IMR-90 (cell line): Measurements from ENCODE around the gene NLRC3. TPM values are rescaled to one million over a fixed set of nuclear protein-coding genes. Genes with fewer than 3 reads are reported as not detected.

Source experiments
- ATAC-seq: fragments of 200-7000 bp; cut with Tn5 transposase; 2 replicates; pipeline ENCODE4 v1.9.1; 2020; ENCODE audit warnings: low read depth, mild to moderate bottlenecking, moderate library complexity
- BruUV-seq: library from RNA; stranded (reverse); fragments of 400-500 nt; replicated peaks from 2 replicates; lab custom pipeline; 2021; lab: Mats Ljungman, UMichigan
- CTCF ChIA-PET: fragments of 300-600 bp; formaldehyde crosslinking; extraction: SDS; loops from one replicate; lab custom pipeline; 2021; ENCODE audit warnings: antibody characterized with exemption; lab: Yijun Ruan, JAX
- POLR2A ChIA-PET: fragments of 300-600 bp; sonication (Branson Sonifier 250); formaldehyde crosslinking; loops from one replicate; lab custom pipeline; 2022; ENCODE audit warnings: antibody characterized with exemption; ENCODE audit not compliant: unreplicated experiment; lab: Charles Lee
- DNase-seq: peaks from one replicate; pipeline ENCODE4 v3.0.0; 2013
- H2AFZ ChIP-seq: replicated peaks from 2 replicates; pipeline ENCODE3; 2013; ENCODE audit warnings: low read length, mild to moderate bottlenecking; ENCODE audit not compliant: poor library complexity
- H2AK5ac ChIP-seq: 2 replicates; pipeline ENCODE4 v1.6.1; 2013; ENCODE audit warnings: low read depth, low read length, inconsistent platforms
- H2AK9ac ChIP-seq: replicated peaks from 2 replicates; pipeline ENCODE3; 2013; ENCODE audit warnings: mild to moderate bottlenecking, low read depth, low read length, moderate library complexity; ENCODE audit not compliant: poor library complexity
- H2BK120ac ChIP-seq: 2 replicates; pipeline ENCODE4 v1.6.1; 2013; ENCODE audit warnings: low read depth, low read length, inconsistent platforms
- H2BK15ac ChIP-seq: 3 replicates; pipeline ENCODE4 v1.6.1; 2013; ENCODE audit warnings: low read depth, low read length, inconsistent platforms
- H2BK20ac ChIP-seq: 2 replicates; pipeline ENCODE4 v1.6.1; 2013; ENCODE audit warnings: low read depth, mild to moderate bottlenecking, inconsistent platforms, low read length, moderate library complexity
- H2BK5ac ChIP-seq: 2 replicates; pipeline ENCODE4 v1.6.1; 2013; ENCODE audit warnings: mild to moderate bottlenecking, low read depth, low read length, inconsistent platforms; ENCODE audit not compliant: poor library complexity, severe bottlenecking
- H3K14ac ChIP-seq: replicated peaks from 2 replicates; pipeline ENCODE4 v1.6.1; 2013; ENCODE audit warnings: low read depth, low read length, inconsistent platforms
- H3K18ac ChIP-seq: 2 replicates; pipeline ENCODE4 v1.6.1; 2013; ENCODE audit warnings: low read depth, low read length, control low read depth
- H3K23ac ChIP-seq: 2 replicates; pipeline ENCODE4 v1.6.1; 2013; ENCODE audit warnings: low read depth, low read length, inconsistent platforms
- H3K27ac ChIP-seq: 2 replicates; pipeline ENCODE4 v1.5.1; 2013; ENCODE audit warnings: mild to moderate bottlenecking, control low read depth, low read length; ENCODE audit not compliant: insufficient read depth
- H3K27me3 ChIP-seq: 2 replicates; pipeline ENCODE4 v1.6.1; 2013; ENCODE audit warnings: low read length; ENCODE audit not compliant: control insufficient read depth, insufficient read depth
- H3K36me3 ChIP-seq: 2 replicates; pipeline ENCODE4 v1.6.1; 2013; ENCODE audit warnings: low read length, mixed read lengths; ENCODE audit not compliant: control insufficient read depth, insufficient read depth
- H3K4ac ChIP-seq: 2 replicates; pipeline ENCODE4 v1.6.1; 2013; ENCODE audit warnings: low read depth, low read length, inconsistent platforms
- H3K4me1 ChIP-seq: 2 replicates; pipeline ENCODE4 v1.6.1; 2013; ENCODE audit warnings: low read length, mixed read lengths; ENCODE audit not compliant: control insufficient read depth, insufficient read depth
- H3K4me2 ChIP-seq: 2 replicates; pipeline ENCODE4 v1.6.1; 2013; ENCODE audit warnings: low read depth, mild to moderate bottlenecking, control low read depth, low read length, moderate library complexity
- H3K4me3 ChIP-seq: 2 replicates; pipeline ENCODE4 v1.5.1; 2013; ENCODE audit warnings: low read depth, mild to moderate bottlenecking, control low read depth, low read length, moderate library complexity; ENCODE audit not compliant: insufficient read depth
- H3K56ac ChIP-seq: 2 replicates; pipeline ENCODE4 v1.6.1; 2013; ENCODE audit warnings: low read length, inconsistent platforms; ENCODE audit not compliant: insufficient read depth; ENCODE audit errors: extremely low read depth
- H3K79me1 ChIP-seq, 2 experiments: 2 replicates each; pipeline ENCODE4 v1.6.1; 2013; ENCODE audit warnings: low read length in 2 of 2, inconsistent platforms in 1 of 2, low read depth in 1 of 2
- H3K9ac ChIP-seq: 2 replicates; pipeline ENCODE4 v1.6.1; 2013; ENCODE audit warnings: low read depth, low read length, control low read depth
- H3K9me1 ChIP-seq: 2 replicates; pipeline ENCODE4 v1.6.1; 2013; ENCODE audit warnings: low read length, inconsistent platforms; ENCODE audit not compliant: insufficient read depth
- H3K9me3 ChIP-seq: 2 replicates; pipeline ENCODE4 v1.6.1; 2013; ENCODE audit warnings: low read length; ENCODE audit not compliant: control insufficient read depth, insufficient read depth
- H4K20me1 ChIP-seq: 2 replicates; pipeline ENCODE4 v1.6.1; 2013; ENCODE audit warnings: low read length, inconsistent platforms; ENCODE audit not compliant: insufficient read depth
- H4K5ac ChIP-seq: 2 replicates; pipeline ENCODE4 v1.6.1; 2013; ENCODE audit warnings: mild to moderate bottlenecking, low read depth, low read length, control low read depth
- H4K8ac ChIP-seq, 2 experiments: 2 replicates each; pipeline ENCODE4 v1.6.1; 2013; ENCODE audit warnings: low read depth in 2 of 2, low read length in 2 of 2, control low read depth in 1 of 2, inconsistent platforms in 1 of 2
- H4K91ac ChIP-seq: 2 replicates; pipeline ENCODE4 v1.6.1; 2013; ENCODE audit warnings: low read depth, low read length, inconsistent platforms; ENCODE audit not compliant: insufficient read depth
- BHLHE40 ChIP-seq: fragments of 150-350 bp; IDR thresholded peaks from 2 replicates; pipeline ENCODE4 v1.6.1; 2016; ENCODE audit warnings: mild to moderate bottlenecking, low read depth, low read length
- CEBPB ChIP-seq: IDR thresholded peaks from 2 replicates; pipeline ENCODE4 v1.6.1; 2012; ENCODE audit warnings: low read depth, low read length, improper control_type of control experiment
- CHD1 ChIP-seq: IDR thresholded peaks from 2 replicates; pipeline ENCODE4 v1.6.1; 2012; ENCODE audit warnings: low read depth, low read length, improper control_type of control experiment
- MXI1 ChIP-seq: IDR thresholded peaks from 2 replicates; pipeline ENCODE4 v1.6.1; 2012; ENCODE audit warnings: low read depth, mild to moderate bottlenecking, low read length, moderate library complexity, borderline replicate concordance
- RAD21 ChIP-seq: IDR thresholded peaks from 2 replicates; pipeline ENCODE4 v1.6.1; 2012; ENCODE audit warnings: low read length, improper control_type of control experiment
- SMC3 ChIP-seq: fragments of 150-350 bp; IDR thresholded peaks from 2 replicates; pipeline ENCODE4 v1.6.1; 2016; ENCODE audit warnings: low read depth, mild to moderate bottlenecking, antibody characterized with exemption, low read length, moderate library complexity
- WGBS, 2 experiments: methylation state at CpG; one replicate each; pipeline versions ENCODE4 v1.1.5 to v1.1.7; 2013; ENCODE audit warnings: missing lambda C conversion rate in 2 of 2; ENCODE audit not compliant: insufficient read length in 1 of 2; ENCODE audit errors: extremely low coverage in 2 of 2; 5-methylcytosine and 5-hydroxymethylcytosine counted together
- dilution Hi-C: fragments of 300-500 bp; cut with HindIII; formaldehyde crosslinking; loops from one replicate; pipeline ENCODE4 v1.14.3; 2018; ENCODE audit warnings: low sequenced_read_pairs; ENCODE audit not compliant: unreplicated experiment
- in situ Hi-C: fragments of 300-500 bp; cut with MboI; formaldehyde crosslinking; loops from 3 replicates; pipeline ENCODE4 v1.14.3; 2019; ENCODE audit warnings: low sequenced_read_pairs, inconsistent platforms, mixed read lengths
- intact Hi-C: fragments of 100-400 bp; cut with micrococcal nuclease; formaldehyde crosslinking; loops from 2 replicates; pipeline ENCODE4 v1.10.0; 2022
- polyA plus RNA-seq, 3 experiments: library from polyadenylated mRNA; depleted of rRNA; stranded (reverse); fragments of >200 nt; gene quantifications; 2 replicates each; pipeline ENCODE4 v1.2.3, GENCODE V29; 2012; ENCODE audit warnings: low replicate concordance in 1 of 3
- total RNA-seq: library from RNA; depleted of rRNA; stranded (reverse); fragments of >200 nt; gene quantifications from 2 replicates; pipeline ENCODE4 v1.2.3, GENCODE V29; 2012
- TF ChIP-seq, protein P1 (sequence below): fragments of 150-350 bp; IDR thresholded peaks from 2 replicates; pipeline ENCODE4 v1.6.1; 2017; ENCODE audit warnings: mild to moderate bottlenecking, antibody characterized with exemption, low read length, low read depth

The NLRC3 gene
- total and polyA plus RNA-seq, 2 of the 4 experiments (the other 2 are of a cell fraction) = not detected

DNA sequence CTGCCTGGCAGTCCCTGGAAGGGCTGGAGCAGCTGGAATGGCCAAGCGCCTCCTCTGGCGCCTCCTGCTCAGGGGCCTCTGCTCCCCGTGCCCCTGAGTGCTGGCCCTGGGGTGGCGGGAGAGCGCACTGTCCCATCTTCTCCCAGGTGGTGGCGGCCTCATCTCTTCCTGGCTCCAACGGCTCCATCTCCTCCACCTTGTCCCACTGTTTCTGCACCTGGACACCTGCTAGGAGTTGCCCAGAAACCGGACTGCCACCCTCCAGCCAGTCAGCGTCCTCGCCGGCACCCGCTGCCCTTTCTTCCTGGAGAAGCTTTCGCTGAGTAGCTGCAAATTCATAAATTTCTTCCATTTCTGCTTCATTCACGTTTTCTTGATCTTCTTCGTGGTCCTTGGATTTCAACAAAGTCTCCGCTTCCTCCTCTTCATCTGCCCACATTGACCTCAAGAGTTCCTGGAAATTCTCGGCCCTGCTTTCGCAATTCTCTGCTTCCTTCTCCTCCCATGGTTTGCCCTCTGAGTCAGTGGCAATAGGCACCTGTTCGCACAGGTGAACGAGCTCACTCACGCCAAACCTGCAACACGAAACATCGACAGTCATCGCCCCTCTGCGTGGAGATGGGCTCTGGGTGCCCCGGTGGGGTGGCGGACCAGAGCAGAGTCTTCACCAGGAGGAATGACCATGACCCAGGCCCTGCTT, 13.7 kb upstream of the NLRC3 start:
- Histone ChIP-seq H4K91ac (no peak overlapping the region), H3K23ac (no peak overlapping the region), H2AK5ac (no peak overlapping the region), H3K14ac (no peak overlapping the region), H3K18ac (no peak overlapping the region), H4K20me1 (no peaks in the 10 kb centered on the region), H3K9me1 (peaks cover 4% of the 10 kb centered on the region; the same call in 1 of the 2 replicates), H3K4me1 (no peaks in the 10 kb centered on the region), H4K8ac (no peak overlapping the region), H3K4me2 (no peak overlapping the region), H3K56ac (no peak overlapping the region), H3K9me3 (no peaks in the 10 kb centered on the region), H2AFZ (no peak overlapping the region), H3K79me1 (no peaks in the 10 kb centered on the region), H3K4me3 (no peak overlapping the region), H3K9ac (no peak overlapping the region), H2BK15ac (no peak overlapping the region), H3K36me3 (peaks cover 21% of the 10 kb centered on the region; the same call in 1 of the 2 replicates), H4K5ac (no peak overlapping the region), H2BK5ac (no peak overlapping the region), H3K27ac (no peak overlapping the region), H2BK120ac (no peak overlapping the region), H2BK20ac (no peak overlapping the region), H3K4ac (no peak overlapping the region), H3K27me3 (no peaks in the 10 kb centered on the region), H2AK9ac (no peak overlapping the region)
- dilution Hi-C loops = no loop called here
- ChIA-PET CTCF (no interaction called here), POLR2A (no interaction called here)
- BruUV-seq = no TSS peak
- TF ChIP-seq RAD21 = no peak
- no peak for TF ChIP-seq SMC3
- TF ChIP-seq BHLHE40 = no peak
- TF ChIP-seq MXI1 = no peak
- TF ChIP-seq CEBPB = 0 out of 2 replicates have a peak, but pooled peaks have one; percentile 5
- TF ChIP-seq, protein P1, sequence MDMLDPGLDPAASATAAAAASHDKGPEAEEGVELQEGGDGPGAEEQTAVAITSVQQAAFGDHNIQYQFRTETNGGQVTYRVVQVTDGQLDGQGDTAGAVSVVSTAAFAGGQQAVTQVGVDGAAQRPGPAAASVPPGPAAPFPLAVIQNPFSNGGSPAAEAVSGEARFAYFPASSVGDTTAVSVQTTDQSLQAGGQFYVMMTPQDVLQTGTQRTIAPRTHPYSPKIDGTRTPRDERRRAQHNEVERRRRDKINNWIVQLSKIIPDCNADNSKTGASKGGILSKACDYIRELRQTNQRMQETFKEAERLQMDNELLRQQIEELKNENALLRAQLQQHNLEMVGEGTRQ = no peak
- no peak for TF ChIP-seq CHD1
- in situ Hi-C loops = no loop called here
- DNase-seq (no peak), ATAC-seq (no peak)
- WGBS, 2 experiments = 93% methylated on average over 20 of the region's 27 CpGs; no CpG with 5 or more reads in 1 of the 2 experiments
- intact Hi-C loops = no loop called here
